ENCODE data around the gene PARD3B. TPM values are rescaled to one million over a fixed set of nuclear protein-coding genes. Genes with fewer than 3 reads are reported as not detected.

Gene PARD3B
- total RNA-seq, 1 experiment from 2014 or later = 3.6 TPM

GRCh38 chr2:205571360-205571959 lies 1026.2 kb downstream of the PARD3B start:
- ChIA-PET POLR2A (no interaction called here), CTCF (interaction anchor here (0.7 kb wide), 1 partner anchor 46 kb away, joined by 4 read pairs; no protein-coding TSS in a partner anchor)
- no peak for TF ChIP-seq TCF7L2 (IDR thresholded peaks at IDR 0.05; ENCODE audit: low read depth, low read length)
- TF ChIP-seq SIN3A (IDR thresholded peaks at IDR 0.05; ENCODE audit: borderline replicate concordance, insufficient read depth, low read depth, low read length) = no peak
- no peak for TF ChIP-seq CTCF (IDR thresholded peaks at IDR 0.05)
- no peak for TF ChIP-seq POLR2AphosphoS5 (IDR thresholded peaks at IDR 0.05; ENCODE audit: low read depth, low read length)
- TF ChIP-seq REST (IDR thresholded peaks at IDR 0.05; ENCODE audit: insufficient read depth in 1 of 2, low read depth in 2 of 2, low read length in 1 of 2) = no peak
- Histone ChIP-seq H3K9me3 (ENCODE audit: control insufficient read depth, insufficient read depth, low read depth, low read length) (no peaks in the 10 kb centered on the region), H3K4me3 (ENCODE audit: low read depth in 2 of 2, low read length in 2 of 2) (no peak overlapping the region), H3K4me1 (ENCODE audit: control insufficient read depth, insufficient read depth, low read length) (no peaks in the 10 kb centered on the region), H3K36me3 (ENCODE audit: control insufficient read depth, insufficient read depth, low read length) (no peaks in the 10 kb centered on the region), H3K27ac (ENCODE audit: low read length) (no peak overlapping the region), H3K27me3 (ENCODE audit: control insufficient read depth, insufficient read depth, low read length) (no peaks in the 10 kb centered on the region; the same call in 1 of the 2 replicates)
- no TSS peak for BruUV-seq (replicated peaks)
- DNase-seq (ENCODE audit: low read depth, low spot score) (no peak), ATAC-seq (no peak)
- in situ Hi-C loops (cut with HindIII; ENCODE audit: low pct_unique_long_range_greater_than_20kb, low sequenced_read_pairs) = no loop called here
- intact Hi-C loops (cut with micrococcal nuclease; ENCODE audit: unreplicated experiment) = no loop called here

- ChIA-PET POLR2A (no interaction called here), CTCF (no interaction called here)
- Histone ChIP-seq H3K9me3 (ENCODE audit: control insufficient read depth, insufficient read depth, low read depth, low read length) (no peaks in the 10 kb centered on the region), H3K4me3 (ENCODE audit: low read depth in 2 of 2, low read length in 2 of 2) (no peak overlapping the region), H3K4me1 (ENCODE audit: control insufficient read depth, insufficient read depth, low read length) (no peaks in the 10 kb centered on the region), H3K36me3 (ENCODE audit: control insufficient read depth, insufficient read depth, low read length) (no peaks in the 10 kb centered on the region), H3K27me3 (ENCODE audit: control insufficient read depth, insufficient read depth, low read length) (no peaks in the 10 kb centered on the region; the same call in 1 of the 2 replicates), H3K27ac (ENCODE audit: low read length) (no peak overlapping the region)
- DNase-seq (ENCODE audit: low read depth, low spot score) (no peak), ATAC-seq (no peak)
- no peak for TF ChIP-seq REST (IDR thresholded peaks at IDR 0.05; ENCODE audit: insufficient read depth in 1 of 2, low read depth in 2 of 2, low read length in 1 of 2)
- in situ Hi-C loops (cut with HindIII; ENCODE audit: low pct_unique_long_range_greater_than_20kb, low sequenced_read_pairs) = no loop called here
- no TSS peak for BruUV-seq (replicated peaks)
- intact Hi-C loops (cut with micrococcal nuclease; ENCODE audit: unreplicated experiment) = no loop called here
These were observed 1028.7 kb downstream of the PARD3B start for GRCh38 chr2:205574001-205574400.

Data from Panc1 (cell line).